ENCODE measurements around the gene ORC4. TPM values are rescaled to one million over a fixed set of nuclear protein-coding genes. Genes with fewer than 3 reads are reported as not detected.
"Not testable (repeated sequence)": the region's sequence is repeated elsewhere in the genome, so short reads cannot be mapped to it uniquely, and the experiment has no call there.

ORC4 gene
- total and polyA plus RNA-seq, 4 donors = 45.1 to 82.5 (median 67.8) TPM

- Histone ChIP-seq H3K9me3 (ENCODE audit: control insufficient read depth, insufficient read depth, low read length) (no peaks in the 10 kb centered on the region), H3K4me1 (ENCODE audit: control insufficient read depth, insufficient read depth, low read length) (no peaks in the 10 kb centered on the region), H3K27me3 (ENCODE audit: control insufficient read depth, insufficient read depth, low read length) (no peaks in the 10 kb centered on the region), H3K27ac (ENCODE audit: low read depth, low read length) (no peak overlapping the region), H3K36me3 (ENCODE audit: control insufficient read depth, insufficient read depth, low read length) (no peaks in the 10 kb centered on the region), H3K4me3 (ENCODE audit: low read depth, low read length) (no peak overlapping the region)
- WGBS (ENCODE audit: insufficient coverage) = no CpG with 5 or more reads among the region's 1 CpG
- no peak for DNase-seq (ENCODE audit: low read depth in 4 of 6, low spot score in 6 of 6)
Observed at GRCh38 chr2:148000095-148000494, 20.4 kb downstream of the ORC4 start.

- no peaks in the 10 kb centered on the region for H3K4me1 ChIP-seq (ENCODE audit: control insufficient read depth, insufficient read depth, low read length)
- H3K36me3 ChIP-seq (ENCODE audit: control insufficient read depth, insufficient read depth, low read length) = no peaks in the 10 kb centered on the region
- WGBS (ENCODE audit: insufficient coverage) = no CpG with 5 or more reads among the region's 2 CpGs
- H3K9me3 ChIP-seq (ENCODE audit: control insufficient read depth, insufficient read depth, low read length) = no peaks in the 10 kb centered on the region
- no peak for DNase-seq (ENCODE audit: low read depth in 4 of 6, low spot score in 6 of 6)
- H3K27ac ChIP-seq (ENCODE audit: low read depth, low read length) = no peak overlapping the region
- H3K4me3 ChIP-seq (ENCODE audit: low read depth, low read length) = no peak overlapping the region
- H3K27me3 ChIP-seq (ENCODE audit: control insufficient read depth, insufficient read depth, low read length) = no peaks in the 10 kb centered on the region
Observed at GRCh38 chr2:147999126-147999525, 21.4 kb downstream of the ORC4 start.

DNA sequence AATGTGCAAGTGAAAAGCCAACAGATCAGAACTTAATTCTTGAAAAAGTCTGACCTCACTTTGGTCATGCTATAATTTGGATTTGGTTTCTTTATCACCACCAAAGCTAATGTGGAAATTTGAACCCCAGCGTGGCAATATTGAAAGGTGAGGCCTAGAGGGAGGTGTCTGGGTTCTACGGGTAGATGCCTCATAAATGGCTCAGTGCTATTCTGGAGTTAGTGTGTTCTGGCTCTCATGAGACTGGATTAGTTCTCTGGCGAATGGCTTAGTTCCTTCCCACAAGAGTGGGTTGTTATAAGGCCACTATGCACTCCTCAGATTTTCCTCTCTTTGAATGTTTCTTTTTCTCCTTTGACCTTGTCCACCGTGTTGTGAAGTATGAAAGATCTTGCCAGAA is 22.3 kb downstream of the ORC4 start:
- WGBS (ENCODE audit: insufficient coverage) = 94% methylated on average over 2 of the region's 4 CpGs
- no peak overlapping the region for H3K27ac ChIP-seq (ENCODE audit: low read depth, low read length)
- H3K36me3 ChIP-seq (ENCODE audit: control insufficient read depth, insufficient read depth, low read length) = no peaks in the 10 kb centered on the region
- DNase-seq (ENCODE audit: low read depth in 4 of 6, low spot score in 6 of 6) = no peak
- H3K9me3 ChIP-seq (ENCODE audit: control insufficient read depth, insufficient read depth, low read length) = no peaks in the 10 kb centered on the region
- H3K27me3 ChIP-seq (ENCODE audit: control insufficient read depth, insufficient read depth, low read length) = no peaks in the 10 kb centered on the region
- no peaks in the 10 kb centered on the region for H3K4me1 ChIP-seq (ENCODE audit: control insufficient read depth, insufficient read depth, low read length)
- no peak overlapping the region for H3K4me3 ChIP-seq (ENCODE audit: low read depth, low read length)

- Histone ChIP-seq H3K9me3 (ENCODE audit: control insufficient read depth, insufficient read depth, low read length) (no peaks in the 10 kb centered on the region), H3K4me1 (ENCODE audit: control insufficient read depth, insufficient read depth, low read length) (no peaks in the 10 kb centered on the region), H3K27ac (ENCODE audit: low read depth, low read length) (no peak overlapping the region), H3K36me3 (ENCODE audit: control insufficient read depth, insufficient read depth, low read length) (no peaks in the 10 kb centered on the region), H3K4me3 (ENCODE audit: low read depth, low read length) (no peak overlapping the region), H3K27me3 (ENCODE audit: control insufficient read depth, insufficient read depth, low read length) (no peaks in the 10 kb centered on the region)
- no peak for DNase-seq (ENCODE audit: low read depth in 4 of 6, low spot score in 6 of 6)
Observed at GRCh38 chr2:147996828-147997227, 23.7 kb downstream of the ORC4 start.

DNA sequence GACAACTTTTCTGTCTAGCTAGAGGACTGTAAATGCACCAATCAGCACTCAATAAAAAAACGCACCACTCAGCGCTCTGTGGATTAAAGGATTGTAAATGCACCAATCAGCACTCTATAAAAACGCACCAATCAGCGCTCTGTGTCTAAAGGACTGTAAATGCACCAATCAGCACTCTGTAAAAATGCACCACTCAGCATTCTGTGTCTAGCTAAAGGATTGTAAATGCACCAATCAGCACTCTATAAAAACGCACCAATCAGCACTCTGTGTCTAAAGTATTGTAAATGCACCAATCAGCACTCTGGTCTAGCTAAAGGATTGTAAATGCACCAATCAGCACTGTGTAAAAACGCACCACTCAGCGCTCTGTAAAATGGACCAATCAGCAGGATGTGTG is 25.6 kb downstream of the ORC4 start:
- not testable (repeated sequence) for DNase-seq (ENCODE audit: low read depth in 4 of 6, low spot score in 6 of 6); H3K9me3 ChIP-seq (ENCODE audit: control insufficient read depth, insufficient read depth, low read length); H3K36me3 ChIP-seq (ENCODE audit: control insufficient read depth, insufficient read depth, low read length); H3K4me1 ChIP-seq (ENCODE audit: control insufficient read depth, insufficient read depth, low read length); H3K4me3 ChIP-seq (ENCODE audit: low read depth, low read length); H3K27ac ChIP-seq (ENCODE audit: low read depth, low read length); H3K27me3 ChIP-seq (ENCODE audit: control insufficient read depth, insufficient read depth, low read length)
- WGBS (ENCODE audit: insufficient coverage) = 100% methylated on average over 2 of the region's 7 CpGs

DNA sequence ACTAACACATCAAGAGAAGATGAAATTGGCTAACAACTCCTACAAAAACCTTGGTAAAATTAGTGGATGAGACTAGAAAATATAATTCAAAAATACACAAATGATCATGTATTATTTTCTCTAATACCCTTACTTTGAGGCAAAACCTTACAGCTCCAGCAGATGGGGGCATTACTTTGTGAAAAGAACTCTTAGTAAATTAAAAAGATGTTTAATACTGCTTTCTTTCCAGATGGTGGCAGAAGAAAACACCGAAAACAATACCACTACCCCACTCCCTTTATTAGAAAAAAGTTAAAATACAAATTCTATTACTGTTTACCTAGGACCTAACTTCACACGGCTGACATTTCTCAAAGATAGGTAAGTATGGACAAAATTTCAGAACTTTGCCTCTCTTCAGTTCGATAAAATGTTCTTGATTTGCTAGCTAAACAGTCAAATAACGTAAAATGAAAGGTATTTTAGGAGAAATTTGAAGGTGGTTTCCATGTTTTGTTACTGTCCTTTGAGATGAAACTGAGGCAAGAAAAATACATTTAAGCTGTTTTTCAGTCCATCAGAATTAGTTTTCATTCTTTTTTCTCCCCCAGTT is 30.6 kb downstream of the ORC4 start:
- H3K4me1 ChIP-seq (ENCODE audit: control insufficient read depth, insufficient read depth, low read length) = no peaks in the 10 kb centered on the region
- no peak overlapping the region for H3K27ac ChIP-seq (ENCODE audit: low read depth, low read length)
- WGBS (ENCODE audit: insufficient coverage) = 70% methylated on average over 2 of the region's 4 CpGs
- H3K27me3 ChIP-seq (ENCODE audit: control insufficient read depth, insufficient read depth, low read length) = no peaks in the 10 kb centered on the region
- H3K4me3 ChIP-seq (ENCODE audit: low read depth, low read length) = no peak overlapping the region
- no peaks in the 10 kb centered on the region for H3K36me3 ChIP-seq (ENCODE audit: control insufficient read depth, insufficient read depth, low read length)
- no peaks in the 10 kb centered on the region for H3K9me3 ChIP-seq (ENCODE audit: control insufficient read depth, insufficient read depth, low read length)
- peak; percentile 1 to 83 (median 26) for DNase-seq (ENCODE audit: low read depth in 4 of 6, low spot score in 6 of 6)

DNA sequence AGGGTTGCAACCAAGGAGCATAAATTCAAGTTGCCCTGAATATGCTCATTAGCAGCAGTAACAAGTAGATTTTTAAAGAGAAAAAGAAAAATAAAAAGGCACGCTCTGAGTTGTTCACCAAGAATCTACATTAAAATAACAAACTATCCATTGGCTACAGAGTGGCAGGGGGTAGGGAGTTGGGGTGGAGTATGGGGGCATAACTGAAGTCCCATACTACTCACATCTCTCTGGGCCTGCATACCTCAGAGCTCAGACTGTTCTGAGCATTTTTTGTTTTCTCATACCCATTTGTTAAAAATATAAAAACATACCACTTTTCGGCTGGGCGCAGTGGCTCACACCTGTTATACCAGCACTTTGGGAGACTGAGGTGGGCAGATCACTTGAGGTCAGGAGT is 31.4 kb downstream of the ORC4 start:
- no CpG with 5 or more reads among the region's 3 CpGs for WGBS (ENCODE audit: insufficient coverage)

DNA sequence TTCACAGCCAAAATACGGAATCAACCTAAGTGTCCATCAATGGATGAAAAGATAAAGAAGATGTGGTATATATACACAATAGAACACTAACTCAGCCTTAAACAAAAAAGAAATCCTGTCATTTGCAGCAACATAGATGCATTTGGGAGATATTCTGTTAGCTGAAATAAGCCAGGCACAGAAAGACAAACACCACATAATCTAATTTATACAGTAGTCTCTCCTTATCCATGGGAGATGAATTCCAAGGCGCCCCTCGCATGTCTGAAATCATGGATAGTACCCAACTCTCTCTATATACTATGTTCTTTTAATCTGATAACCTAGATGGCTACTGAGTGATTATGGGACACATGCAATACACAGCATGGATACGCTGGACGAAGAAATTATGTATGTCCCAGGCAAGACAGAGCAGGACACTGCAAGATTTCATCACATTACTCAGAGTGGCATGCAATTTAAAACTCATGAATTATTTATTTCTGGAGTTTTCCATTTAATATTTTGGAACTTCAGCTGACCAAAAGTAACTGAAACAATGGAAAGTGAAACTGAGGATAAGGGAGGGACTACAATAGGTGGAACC is 39.5 kb downstream of the ORC4 start:
- Histone ChIP-seq H3K36me3 (ENCODE audit: control insufficient read depth, insufficient read depth, low read length) (no peaks in the 10 kb centered on the region), H3K4me3 (ENCODE audit: low read depth, low read length) (no peak overlapping the region), H3K27ac (ENCODE audit: low read depth, low read length) (no peak overlapping the region), H3K27me3 (ENCODE audit: control insufficient read depth, insufficient read depth, low read length) (no peaks in the 10 kb centered on the region), H3K4me1 (ENCODE audit: control insufficient read depth, insufficient read depth, low read length) (no peaks in the 10 kb centered on the region), H3K9me3 (ENCODE audit: control insufficient read depth, insufficient read depth, low read length) (peaks cover 7% of the 10 kb centered on the region)
- WGBS (ENCODE audit: insufficient coverage) = no CpG with 5 or more reads among the region's 5 CpGs
- DNase-seq (ENCODE audit: low read depth in 4 of 6, low spot score in 6 of 6) = no peak

More for the DNA sequence above, 31.4 kb downstream of the ORC4 start:
- no peaks in the 10 kb centered on the region for H3K27me3 ChIP-seq (ENCODE audit: control insufficient read depth, insufficient read depth, low read length)
- H3K36me3 ChIP-seq (ENCODE audit: control insufficient read depth, insufficient read depth, low read length) = no peaks in the 10 kb centered on the region
- no peaks in the 10 kb centered on the region for H3K4me1 ChIP-seq (ENCODE audit: control insufficient read depth, insufficient read depth, low read length)
- DNase-seq (ENCODE audit: low read depth in 4 of 6, low spot score in 6 of 6) = no peak
- no peaks in the 10 kb centered on the region for H3K9me3 ChIP-seq (ENCODE audit: control insufficient read depth, insufficient read depth, low read length)
- H3K4me3 ChIP-seq (ENCODE audit: low read depth, low read length) = no peak overlapping the region
- no peak overlapping the region for H3K27ac ChIP-seq (ENCODE audit: low read depth, low read length)

DNA sequence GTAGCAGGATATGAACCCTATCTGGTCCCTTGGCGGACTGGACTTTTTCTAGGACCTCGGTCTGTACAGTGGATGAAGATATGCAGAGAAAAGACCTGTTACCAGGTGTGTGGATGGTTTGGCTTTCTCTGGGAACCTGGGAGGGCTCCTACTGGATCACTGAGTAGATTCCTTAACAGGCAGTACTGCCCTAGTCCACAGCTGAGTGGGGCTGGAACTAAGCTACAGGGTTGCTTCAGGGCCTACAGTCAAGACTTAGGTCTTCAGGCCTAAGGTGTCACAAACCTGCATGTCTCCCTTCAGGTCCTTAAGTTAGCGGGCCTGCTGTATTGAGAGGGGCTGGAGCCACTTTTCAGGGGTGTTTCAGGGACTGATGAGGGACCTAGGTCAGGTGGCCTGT is 42.9 kb downstream of the ORC4 start:
- H3K36me3 ChIP-seq (ENCODE audit: control insufficient read depth, insufficient read depth, low read length) = no peaks in the 10 kb centered on the region
- peaks cover 6% of the 10 kb centered on the region for H3K9me3 ChIP-seq (ENCODE audit: control insufficient read depth, insufficient read depth, low read length)
- no peaks in the 10 kb centered on the region for H3K27me3 ChIP-seq (ENCODE audit: control insufficient read depth, insufficient read depth, low read length)
- no peak overlapping the region for H3K4me3 ChIP-seq (ENCODE audit: low read depth, low read length)
- no peak overlapping the region for H3K27ac ChIP-seq (ENCODE audit: low read depth, low read length)
- no peak for DNase-seq (ENCODE audit: low read depth in 4 of 6, low spot score in 6 of 6)
- 100% methylated on average over 2 of the region's 3 CpGs for WGBS (ENCODE audit: insufficient coverage)
- no peaks in the 10 kb centered on the region for H3K4me1 ChIP-seq (ENCODE audit: control insufficient read depth, insufficient read depth, low read length)

GRCh38 chr2:147976102-147976501 is 44.4 kb downstream of the ORC4 start:
- H3K4me3 ChIP-seq (ENCODE audit: low read depth, low read length) = no peak overlapping the region
- no peak for DNase-seq (ENCODE audit: low read depth in 4 of 6, low spot score in 6 of 6)
- H3K36me3 ChIP-seq (ENCODE audit: control insufficient read depth, insufficient read depth, low read length) = no peaks in the 10 kb centered on the region
- no peaks in the 10 kb centered on the region for H3K27me3 ChIP-seq (ENCODE audit: control insufficient read depth, insufficient read depth, low read length)
- peaks cover 6% of the 10 kb centered on the region for H3K9me3 ChIP-seq (ENCODE audit: control insufficient read depth, insufficient read depth, low read length)
- no peaks in the 10 kb centered on the region for H3K4me1 ChIP-seq (ENCODE audit: control insufficient read depth, insufficient read depth, low read length)
- H3K27ac ChIP-seq (ENCODE audit: low read depth, low read length) = no peak overlapping the region
- no CpG with 5 or more reads among the region's 2 CpGs for WGBS (ENCODE audit: insufficient coverage)

Data from spinal cord (tissue), 10 donors.